ENCODE results near the gene PLXNA2.

The PLXNA2 gene

GRCh38 chr1:208172423-208173145 lies 71.6 kb downstream of the PLXNA2 start:
- no peak overlapping the region for H3K9ac ChIP-seq (ENCODE audit: low read depth, low read length)
- no peaks in the 10 kb centered on the region for H3K36me3 ChIP-seq (ENCODE audit: insufficient read depth, low read depth, low read length)
- no peaks in the 10 kb centered on the region for H3K9me3 ChIP-seq (ENCODE audit: insufficient read depth, low read depth, low read length)
- H3K4me1 ChIP-seq (ENCODE audit: insufficient read depth, low read length) = peaks cover 20% of the 10 kb centered on the region
- no peaks in the 10 kb centered on the region; the same call in 1 of the 2 replicates for H3K27me3 ChIP-seq (ENCODE audit: insufficient read depth, low read length)
- no peak overlapping the region for H3K27ac ChIP-seq (ENCODE audit: low read length)
- no peak overlapping the region for H3K4me3 ChIP-seq (ENCODE audit: low read length)

- H3K4me3 ChIP-seq (ENCODE audit: low read length) = no peak overlapping the region
- H3K9ac ChIP-seq (ENCODE audit: low read depth, low read length) = no peak overlapping the region
- H3K9me3 ChIP-seq (ENCODE audit: insufficient read depth, low read depth, low read length) = no peaks in the 10 kb centered on the region
- H3K27me3 ChIP-seq (ENCODE audit: insufficient read depth, low read length) = no peaks in the 10 kb centered on the region; the same call in 1 of the 2 replicates
- peaks cover 20% of the 10 kb centered on the region for H3K4me1 ChIP-seq (ENCODE audit: insufficient read depth, low read length)
- no peaks in the 10 kb centered on the region for H3K36me3 ChIP-seq (ENCODE audit: insufficient read depth, low read depth, low read length)
- no peak overlapping the region for H3K27ac ChIP-seq (ENCODE audit: low read length)
These were observed 72.4 kb downstream of the PLXNA2 start for GRCh38 chr1:208171616-208172422.

- Histone ChIP-seq H3K4me3 (ENCODE audit: low read length) (no peak overlapping the region), H3K27ac (ENCODE audit: low read length) (no peak overlapping the region), H3K9me3 (ENCODE audit: insufficient read depth, low read depth, low read length) (no peaks in the 10 kb centered on the region), H3K4me1 (ENCODE audit: insufficient read depth, low read length) (peaks cover 30% of the 10 kb centered on the region), H3K36me3 (ENCODE audit: insufficient read depth, low read depth, low read length) (no peaks in the 10 kb centered on the region), H3K27me3 (ENCODE audit: insufficient read depth, low read length) (no peaks in the 10 kb centered on the region), H3K9ac (ENCODE audit: low read depth, low read length) (no peak overlapping the region)
These were observed 73.9 kb downstream of the PLXNA2 start for GRCh38 chr1:208170252-208170651.

GRCh38 chr1:208169081-208169879 lies 74.9 kb downstream of the PLXNA2 start:
- Histone ChIP-seq H3K27ac (ENCODE audit: low read length) (no peak overlapping the region), H3K9ac (ENCODE audit: low read depth, low read length) (no peak overlapping the region), H3K4me1 (ENCODE audit: insufficient read depth, low read length) (peaks cover 26% of the 10 kb centered on the region), H3K27me3 (ENCODE audit: insufficient read depth, low read length) (no peaks in the 10 kb centered on the region; the same call in 1 of the 2 replicates), H3K9me3 (ENCODE audit: insufficient read depth, low read depth, low read length) (no peaks in the 10 kb centered on the region), H3K36me3 (ENCODE audit: insufficient read depth, low read depth, low read length) (no peaks in the 10 kb centered on the region), H3K4me3 (ENCODE audit: low read length) (no peak overlapping the region)

- Histone ChIP-seq H3K9me3 (ENCODE audit: insufficient read depth, low read depth, low read length) (no peaks in the 10 kb centered on the region), H3K4me1 (ENCODE audit: insufficient read depth, low read length) (peaks cover 26% of the 10 kb centered on the region), H3K9ac (ENCODE audit: low read depth, low read length) (no peak overlapping the region), H3K27ac (ENCODE audit: low read length) (no peak overlapping the region), H3K27me3 (ENCODE audit: insufficient read depth, low read length) (peaks cover 4% of the 10 kb centered on the region; the same call in 1 of the 2 replicates), H3K4me3 (ENCODE audit: low read length) (no peak overlapping the region), H3K36me3 (ENCODE audit: insufficient read depth, low read depth, low read length) (no peaks in the 10 kb centered on the region)
These were observed 76.8 kb downstream of the PLXNA2 start for GRCh38 chr1:208167261-208167869.

GRCh38 chr1:208166340-208167138 lies 77.6 kb downstream of the PLXNA2 start:
- Histone ChIP-seq H3K27me3 (ENCODE audit: insufficient read depth, low read length) (peaks cover 4% of the 10 kb centered on the region; the same call in 1 of the 2 replicates), H3K27ac (ENCODE audit: low read length) (no peak overlapping the region), H3K9me3 (ENCODE audit: insufficient read depth, low read depth, low read length) (no peaks in the 10 kb centered on the region), H3K36me3 (ENCODE audit: insufficient read depth, low read depth, low read length) (no peaks in the 10 kb centered on the region), H3K4me1 (ENCODE audit: insufficient read depth, low read length) (peaks cover 32% of the 10 kb centered on the region), H3K9ac (ENCODE audit: low read depth, low read length) (no peak overlapping the region), H3K4me3 (ENCODE audit: low read length) (no peak overlapping the region)

- no peak overlapping the region for H3K4me3 ChIP-seq (ENCODE audit: low read length)
- no peak overlapping the region for H3K27ac ChIP-seq (ENCODE audit: low read length)
- no peak overlapping the region for H3K9ac ChIP-seq (ENCODE audit: low read depth, low read length)
- H3K4me1 ChIP-seq (ENCODE audit: insufficient read depth, low read length) = peaks cover 41% of the 10 kb centered on the region
- H3K27me3 ChIP-seq (ENCODE audit: insufficient read depth, low read length) = peaks cover 4% of the 10 kb centered on the region; the same call in 1 of the 2 replicates
- no peaks in the 10 kb centered on the region for H3K9me3 ChIP-seq (ENCODE audit: insufficient read depth, low read depth, low read length)
- no peaks in the 10 kb centered on the region for H3K36me3 ChIP-seq (ENCODE audit: insufficient read depth, low read depth, low read length)
These were observed 78.5 kb downstream of the PLXNA2 start for GRCh38 chr1:208165659-208166058.

GRCh38 chr1:208164609-208165008 lies 79.6 kb downstream of the PLXNA2 start:
- no peak overlapping the region for H3K4me3 ChIP-seq (ENCODE audit: low read length)

GRCh38 chr1:208163539-208163938 lies 80.6 kb downstream of the PLXNA2 start:
- H3K9ac ChIP-seq (ENCODE audit: low read depth, low read length) = no peak overlapping the region
- H3K9me3 ChIP-seq (ENCODE audit: insufficient read depth, low read depth, low read length) = no peaks in the 10 kb centered on the region
- no peak overlapping the region for H3K4me3 ChIP-seq (ENCODE audit: low read length)
- peaks cover 4% of the 10 kb centered on the region; the same call in 1 of the 2 replicates for H3K27me3 ChIP-seq (ENCODE audit: insufficient read depth, low read length)
- peaks cover 48% of the 10 kb centered on the region for H3K4me1 ChIP-seq (ENCODE audit: insufficient read depth, low read length)
- no peak overlapping the region for H3K27ac ChIP-seq (ENCODE audit: low read length)
- no peaks in the 10 kb centered on the region for H3K36me3 ChIP-seq (ENCODE audit: insufficient read depth, low read depth, low read length)

More at GRCh38 chr1:208164609-208165008, 79.6 kb downstream of the PLXNA2 start:
- Histone ChIP-seq H3K9me3 (ENCODE audit: insufficient read depth, low read depth, low read length) (no peaks in the 10 kb centered on the region), H3K4me1 (ENCODE audit: insufficient read depth, low read length) (peaks cover 39% of the 10 kb centered on the region), H3K27me3 (ENCODE audit: insufficient read depth, low read length) (peaks cover 4% of the 10 kb centered on the region; the same call in 1 of the 2 replicates), H3K9ac (ENCODE audit: low read depth, low read length) (no peak overlapping the region), H3K27ac (ENCODE audit: low read length) (no peak overlapping the region), H3K36me3 (ENCODE audit: insufficient read depth, low read depth, low read length) (no peaks in the 10 kb centered on the region)

- Histone ChIP-seq H3K27me3 (ENCODE audit: insufficient read depth, low read length) (peaks cover 4% of the 10 kb centered on the region; the same call in 1 of the 2 replicates), H3K9ac (ENCODE audit: low read depth, low read length) (no peak overlapping the region), H3K36me3 (ENCODE audit: insufficient read depth, low read depth, low read length) (no peaks in the 10 kb centered on the region), H3K4me1 (ENCODE audit: insufficient read depth, low read length) (peaks cover 50% of the 10 kb centered on the region), H3K4me3 (ENCODE audit: low read length) (no peak overlapping the region), H3K27ac (ENCODE audit: low read length) (no peak overlapping the region), H3K9me3 (ENCODE audit: insufficient read depth, low read depth, low read length) (no peaks in the 10 kb centered on the region)
These were observed 81.3 kb downstream of the PLXNA2 start for GRCh38 chr1:208162903-208163302.

Measured in iPS-20b (cell line).